NCI-H1105 (cell line): ENCODE results near the gene PRMT7.

Source experiments
- DNase-seq: peaks from one replicate; lab custom pipeline; 2025; lab: John Stamatoyannopoulos, UW

Gene PRMT7

GRCh38 chr16:68376590-68376989 lies 65.8 kb downstream of the PRMT7 start:
- DNase-seq = no peak

GRCh38 chr16:68377221-68377620 lies 66.4 kb downstream of the PRMT7 start:
- DNase-seq = no peak

GRCh38 chr16:68377667-68378393 lies 67.0 kb downstream of the PRMT7 start:
- no peak for DNase-seq

- no peak for DNase-seq
Observed at GRCh38 chr16:68378436-68379415, 67.9 kb downstream of the PRMT7 start.

- no peak for DNase-seq
Observed at GRCh38 chr16:68379472-68380347, 68.9 kb downstream of the PRMT7 start.

GRCh38 chr16:68380348-68380670 lies 69.5 kb downstream of the PRMT7 start:
- no peak for DNase-seq

GRCh38 chr16:68380676-68381362 lies 70.0 kb downstream of the PRMT7 start:
- no peak for DNase-seq

GRCh38 chr16:68381363-68381724 lies 70.5 kb downstream of the PRMT7 start:
- DNase-seq = no peak

GRCh38 chr16:68382296-68382718 lies 71.5 kb downstream of the PRMT7 start:
- no peak for DNase-seq

GRCh38 chr16:68383858-68384257 lies 73.0 kb downstream of the PRMT7 start:
- DNase-seq = no peak

- no peak for DNase-seq
Observed at GRCh38 chr16:68384288-68385161, 73.7 kb downstream of the PRMT7 start.

GRCh38 chr16:68385371-68385770 lies 74.6 kb downstream of the PRMT7 start:
- no peak for DNase-seq

GRCh38 chr16:68386628-68387027 lies 75.8 kb downstream of the PRMT7 start:
- DNase-seq = no peak

GRCh38 chr16:68387301-68387700 lies 76.5 kb downstream of the PRMT7 start:
- no peak for DNase-seq

- no peak for DNase-seq
Observed at GRCh38 chr16:68388124-68388523, 77.3 kb downstream of the PRMT7 start.

- no peak for DNase-seq
Observed at GRCh38 chr16:68389006-68389405, 78.2 kb downstream of the PRMT7 start.

- DNase-seq = no peak
Observed at GRCh38 chr16:68389750-68390371, 79.0 kb downstream of the PRMT7 start.

- no peak for DNase-seq
Observed at GRCh38 chr16:68393333-68393732, 82.5 kb downstream of the PRMT7 start.

- DNase-seq = no peak
Observed at GRCh38 chr16:68395167-68395786, 84.5 kb downstream of the PRMT7 start.

GRCh38 chr16:68395815-68396214 lies 85.0 kb downstream of the PRMT7 start:
- DNase-seq = no peak
